Measurements from ENCODE around the gene FDPS. TPM values are rescaled to one million over a fixed set of nuclear protein-coding genes. Genes with fewer than 3 reads are reported as not detected.

FDPS gene
- total and polyA plus RNA-seq, 9 donors = 50.7 to 423 (median 80.8) TPM

- Histone ChIP-seq H3K9me3 (no peaks in the 10 kb centered on the region), H3K4me3 (no peak overlapping the region), H3K36me3 (no peaks in the 10 kb centered on the region), H3K27ac (no peak overlapping the region), H3K27me3 (no peaks in the 10 kb centered on the region), H3K4me1 (ENCODE audit: insufficient read depth) (peaks cover 4% of the 10 kb centered on the region)
- intact Hi-C loops (cut with DNase I) = loop anchor here in 1 of 4 donors (5.0 kb wide), 1 partner anchor 35 kb away; no protein-coding TSS in a partner anchor
- TF ChIP-seq EP300 (IDR thresholded peaks at IDR 0.05) (no peak), POLR2A (IDR thresholded peaks at IDR 0.05) (no peak), CTCF (IDR thresholded peaks at IDR 0.05) (no peak)
- 91 to 96% (median 95%) methylated on average over 29 of the region's 29 CpGs for WGBS, 3 donors
- DNase-seq = no peak
Measured at GRCh38 chr1:155282488-155283091, 26.1 kb upstream of the FDPS start.

- no peak for DNase-seq
- H3K36me3 ChIP-seq = no peaks in the 10 kb centered on the region
- no peak overlapping the region for H3K4me3 ChIP-seq
- H3K27me3 ChIP-seq = no peaks in the 10 kb centered on the region
- H3K27ac ChIP-seq = no peak overlapping the region
- H3K9me3 ChIP-seq = no peaks in the 10 kb centered on the region
- 87 to 94% (median 88%) methylated on average over 12 of the region's 12 CpGs for WGBS, 3 donors
- intact Hi-C loops (cut with DNase I) = loop anchor here in 1 of 4 donors (5.0 kb wide), 1 partner anchor 33 kb away; no protein-coding TSS in a partner anchor
- TF ChIP-seq EP300 (IDR thresholded peaks at IDR 0.05) (no peak), CTCF (IDR thresholded peaks at IDR 0.05) (no peak), POLR2A (IDR thresholded peaks at IDR 0.05) (no peak)
- no peaks in the 10 kb centered on the region for H3K4me1 ChIP-seq (ENCODE audit: insufficient read depth)
Measured at GRCh38 chr1:155284476-155284875, 24.2 kb upstream of the FDPS start.

- Histone ChIP-seq H3K4me1 (ENCODE audit: insufficient read depth) (no peaks in the 10 kb centered on the region), H3K4me3 (no peak overlapping the region), H3K27ac (no peak overlapping the region), H3K27me3 (no peaks in the 10 kb centered on the region), H3K9me3 (no peaks in the 10 kb centered on the region), H3K36me3 (no peaks in the 10 kb centered on the region)
- 89 to 92% (median 90%) methylated on average over 14 of the region's 14 CpGs for WGBS, 3 donors
- intact Hi-C loops (cut with DNase I) = no loop called here
- DNase-seq = no peak
- TF ChIP-seq EP300 (IDR thresholded peaks at IDR 0.05) = no peak
- no peak for TF ChIP-seq CTCF (IDR thresholded peaks at IDR 0.05)
- no peak for TF ChIP-seq POLR2A (IDR thresholded peaks at IDR 0.05)
Measured at GRCh38 chr1:155285063-155285462, 23.6 kb upstream of the FDPS start.

GRCh38 chr1:155285631-155286044, 23.0 kb upstream of the FDPS start:
- H3K9me3 ChIP-seq = no peaks in the 10 kb centered on the region
- 84 to 90% (median 87%) methylated on average over 18 of the region's 18 CpGs for WGBS, 3 donors
- intact Hi-C loops (cut with DNase I) = no loop called here
- H3K27me3 ChIP-seq = no peaks in the 10 kb centered on the region
- no peak overlapping the region for H3K4me3 ChIP-seq
- no peak for DNase-seq
- no peaks in the 10 kb centered on the region for H3K36me3 ChIP-seq
- H3K27ac ChIP-seq = no peak overlapping the region
- H3K4me1 ChIP-seq (ENCODE audit: insufficient read depth) = no peaks in the 10 kb centered on the region
- TF ChIP-seq CTCF (IDR thresholded peaks at IDR 0.05) (no peak), EP300 (IDR thresholded peaks at IDR 0.05) (no peak)
